ENCODE measurements around the gene GALNT2. TPM values are rescaled to one million over a fixed set of nuclear protein-coding genes. Genes with fewer than 3 reads are reported as not detected.

The GALNT2 gene
- total and polyA plus RNA-seq, 2 experiments from 2014 or later: 96.7 to 143 TPM

DNA sequence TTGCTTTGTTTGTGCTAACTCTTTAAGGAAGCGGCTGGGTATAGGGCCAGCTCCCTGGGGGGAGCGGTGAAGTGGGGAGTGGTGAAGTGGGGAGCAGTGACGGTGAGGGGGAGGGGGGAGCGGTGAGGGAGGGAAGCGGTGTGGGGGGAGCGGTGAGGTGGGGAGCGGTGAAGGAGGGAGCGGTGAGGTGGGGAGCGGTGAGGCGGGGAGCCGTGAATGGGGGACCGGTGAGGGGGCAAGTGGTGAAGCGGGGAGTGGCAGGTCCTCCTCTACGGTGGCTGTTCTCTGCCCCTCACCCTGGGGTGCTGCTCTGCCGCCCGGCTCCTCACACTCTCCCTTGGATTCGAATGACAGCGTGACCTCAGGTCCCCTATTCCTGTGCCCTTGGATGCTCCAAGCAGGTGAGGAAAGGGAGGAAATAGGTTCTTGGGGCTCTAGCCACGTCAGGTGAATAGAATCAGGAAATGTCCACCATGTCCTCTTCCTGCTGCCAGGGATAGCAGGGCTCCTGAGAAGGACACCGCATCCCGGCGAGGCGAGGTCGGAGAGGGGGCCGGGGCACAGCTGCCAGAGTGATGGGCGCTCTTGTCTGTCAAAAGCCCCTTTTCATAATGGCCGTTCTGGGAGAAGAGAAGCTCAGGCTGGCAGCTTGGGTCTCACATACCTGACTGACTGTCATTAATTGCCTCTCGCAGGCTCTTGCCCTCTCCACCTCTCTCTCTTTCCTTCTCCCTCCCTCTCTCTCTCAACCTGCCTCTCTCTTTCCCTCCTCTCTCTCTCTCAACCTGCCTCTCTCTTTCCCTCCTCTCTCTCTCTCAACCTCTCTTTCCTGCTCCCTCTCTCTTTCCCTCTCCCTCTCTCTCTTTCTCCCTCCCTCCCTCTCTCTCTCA is 224.9 kb downstream of the GALNT2 start:
- Histone ChIP-seq H3K79me2 (no peaks in the 10 kb centered on the region), H3K27me3 (peaks cover 39% of the 10 kb centered on the region), H3K4me3 (no peak overlapping the region), H3K4me1 (ENCODE audit: insufficient read depth) (no peaks in the 10 kb centered on the region), H4K20me1 (ENCODE audit: insufficient read depth, poor library complexity, severe bottlenecking) (no peaks in the 10 kb centered on the region), H3K4me2 (peak overlapping the region; percentile 29), H3K27ac (no peak overlapping the region), H3K36me3 (replicated peaks; ENCODE audit: insufficient read depth, low read depth) (no peaks in the 10 kb centered on the region), H3K9me3 (ENCODE audit: low read depth) (no peaks in the 10 kb centered on the region), H3K9me2 (replicated peaks; ENCODE audit: insufficient read depth) (no peaks in the 10 kb centered on the region), H2AFZ (peak overlapping the region; percentile 17)
- 23% methylated on average over 15 of the region's 28 CpGs for WGBS (ENCODE audit: low lambda C conversion rate, missing lambda C conversion rate)
- TF ChIP-seq, protein P1, sequence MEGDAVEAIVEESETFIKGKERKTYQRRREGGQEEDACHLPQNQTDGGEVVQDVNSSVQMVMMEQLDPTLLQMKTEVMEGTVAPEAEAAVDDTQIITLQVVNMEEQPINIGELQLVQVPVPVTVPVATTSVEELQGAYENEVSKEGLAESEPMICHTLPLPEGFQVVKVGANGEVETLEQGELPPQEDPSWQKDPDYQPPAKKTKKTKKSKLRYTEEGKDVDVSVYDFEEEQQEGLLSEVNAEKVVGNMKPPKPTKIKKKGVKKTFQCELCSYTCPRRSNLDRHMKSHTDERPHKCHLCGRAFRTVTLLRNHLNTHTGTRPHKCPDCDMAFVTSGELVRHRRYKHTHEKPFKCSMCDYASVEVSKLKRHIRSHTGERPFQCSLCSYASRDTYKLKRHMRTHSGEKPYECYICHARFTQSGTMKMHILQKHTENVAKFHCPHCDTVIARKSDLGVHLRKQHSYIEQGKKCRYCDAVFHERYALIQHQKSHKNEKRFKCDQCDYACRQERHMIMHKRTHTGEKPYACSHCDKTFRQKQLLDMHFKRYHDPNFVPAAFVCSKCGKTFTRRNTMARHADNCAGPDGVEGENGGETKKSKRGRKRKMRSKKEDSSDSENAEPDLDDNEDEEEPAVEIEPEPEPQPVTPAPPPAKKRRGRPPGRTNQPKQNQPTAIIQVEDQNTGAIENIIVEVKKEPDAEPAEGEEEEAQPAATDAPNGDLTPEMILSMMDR (IDR thresholded peaks at IDR 0.05; ENCODE audit: poor library complexity): no peak
- TF ChIP-seq EZH2 (IDR thresholded peaks at IDR 0.05; ENCODE audit: borderline replicate concordance): no peak
- TF ChIP-seq EZH2phosphoT487 (IDR thresholded peaks at IDR 0.05; ENCODE audit: low read depth, severe bottlenecking, unreplicated experiment): no peak
- DNase-seq (ENCODE audit: low spot score): no peak

DNA sequence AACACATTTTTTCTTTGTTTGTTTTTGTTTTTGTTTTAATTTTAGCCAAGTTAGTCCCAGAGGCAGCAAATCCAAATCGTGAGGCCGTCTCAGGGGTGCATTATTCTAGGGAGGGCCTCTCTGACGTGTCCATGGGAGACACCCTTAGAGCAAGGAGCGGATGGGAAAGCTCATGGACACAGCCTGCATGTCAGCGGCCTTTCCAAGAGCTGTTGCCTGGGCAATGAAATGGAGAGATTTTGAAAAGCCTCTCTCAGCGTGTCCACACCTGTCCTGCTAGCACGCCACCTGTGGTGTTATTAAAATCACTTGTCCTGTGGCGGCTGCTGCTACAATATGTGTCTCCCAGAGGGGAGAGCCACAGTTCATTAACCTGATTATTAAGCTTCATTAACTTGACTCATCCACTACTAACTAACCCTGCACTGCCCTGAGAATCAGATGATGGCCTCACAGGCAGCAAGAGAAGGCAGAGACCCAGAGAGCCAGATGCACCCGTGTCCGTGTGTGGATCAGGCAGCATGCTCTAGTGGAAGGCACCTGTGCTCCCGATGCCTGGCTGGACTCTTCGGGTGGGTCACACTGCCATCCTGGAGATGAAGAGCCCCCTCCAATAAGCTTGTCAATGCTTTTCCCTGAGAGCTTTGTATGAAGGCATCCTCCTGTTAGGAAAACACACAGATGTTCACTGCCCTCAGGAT is 225.8 kb downstream of the GALNT2 start:
- H3K9me2 ChIP-seq (replicated peaks; ENCODE audit: insufficient read depth): no peaks in the 10 kb centered on the region
- H3K79me2 ChIP-seq: no peaks in the 10 kb centered on the region
- H3K4me3 ChIP-seq: no peak overlapping the region
- H4K20me1 ChIP-seq (ENCODE audit: insufficient read depth, poor library complexity, severe bottlenecking): no peaks in the 10 kb centered on the region
- peak overlapping the region; percentile 17 for H2AFZ ChIP-seq
- H3K27ac ChIP-seq: no peak overlapping the region
- H3K9me3 ChIP-seq (ENCODE audit: low read depth): no peaks in the 10 kb centered on the region
- WGBS (ENCODE audit: low lambda C conversion rate, missing lambda C conversion rate): 62% methylated on average over 12 of the region's 12 CpGs
- H3K4me2 ChIP-seq: no peak overlapping the region
- H3K36me3 ChIP-seq (replicated peaks; ENCODE audit: insufficient read depth, low read depth): no peaks in the 10 kb centered on the region
- no peak for TF ChIP-seq EZH2 (IDR thresholded peaks at IDR 0.05; ENCODE audit: borderline replicate concordance)
- TF ChIP-seq, protein P1 (IDR thresholded peaks at IDR 0.05; ENCODE audit: poor library complexity): no peak
- TF ChIP-seq EZH2phosphoT487 (IDR thresholded peaks at IDR 0.05; ENCODE audit: low read depth, severe bottlenecking, unreplicated experiment): no peak
- DNase-seq (ENCODE audit: low spot score): no peak
- peaks cover 39% of the 10 kb centered on the region for H3K27me3 ChIP-seq
- H3K4me1 ChIP-seq (ENCODE audit: insufficient read depth): no peaks in the 10 kb centered on the region

DNA sequence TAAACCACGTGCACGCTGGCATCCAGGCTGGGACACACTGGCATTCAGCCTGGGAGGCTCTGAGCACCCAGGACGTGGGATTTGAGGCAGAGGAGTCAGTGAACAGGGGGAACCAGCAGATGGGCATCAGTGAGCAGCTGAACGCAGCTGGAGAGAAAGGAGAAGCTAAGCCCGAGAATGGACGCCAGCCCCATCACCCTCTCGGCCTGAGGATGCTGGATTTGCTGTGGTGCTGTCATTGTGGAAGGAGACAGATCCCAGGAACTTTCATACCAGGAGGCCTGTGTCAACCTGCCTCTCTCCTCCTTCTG is 226.3 kb downstream of the GALNT2 start:
- WGBS (ENCODE audit: low lambda C conversion rate, missing lambda C conversion rate): 68% methylated on average over 7 of the region's 7 CpGs
- H3K4me2 ChIP-seq: no peak overlapping the region
- no peak for DNase-seq (ENCODE audit: low spot score)

More for the DNA sequence above, 226.3 kb downstream of the GALNT2 start:
- TF ChIP-seq, protein P1 (IDR thresholded peaks at IDR 0.05; ENCODE audit: poor library complexity): no peak
- TF ChIP-seq EZH2 (IDR thresholded peaks at IDR 0.05; ENCODE audit: borderline replicate concordance): no peak
- TF ChIP-seq EZH2phosphoT487 (IDR thresholded peaks at IDR 0.05; ENCODE audit: low read depth, severe bottlenecking, unreplicated experiment): no peak
- no peak overlapping the region for H3K4me3 ChIP-seq
- H4K20me1 ChIP-seq (ENCODE audit: insufficient read depth, poor library complexity, severe bottlenecking): no peaks in the 10 kb centered on the region
- H3K79me2 ChIP-seq: no peaks in the 10 kb centered on the region
- no peaks in the 10 kb centered on the region for H3K4me1 ChIP-seq (ENCODE audit: insufficient read depth)
- H3K36me3 ChIP-seq (replicated peaks; ENCODE audit: insufficient read depth, low read depth): no peaks in the 10 kb centered on the region
- no peaks in the 10 kb centered on the region for H3K9me3 ChIP-seq (ENCODE audit: low read depth)
- no peak overlapping the region for H2AFZ ChIP-seq
- no peaks in the 10 kb centered on the region for H3K9me2 ChIP-seq (replicated peaks; ENCODE audit: insufficient read depth)
- no peak overlapping the region for H3K27ac ChIP-seq
- peaks cover 39% of the 10 kb centered on the region for H3K27me3 ChIP-seq
